ENCODE measurements around the gene LMO1.

LMO1 gene

GRCh38 chr11:8204596-8204995, 59.1 kb downstream of the LMO1 start:
- TF ChIP-seq EGR1 (IDR thresholded peaks at IDR 0.05) (no peak), NFIC (IDR thresholded peaks at IDR 0.05) (no peak), TEAD4 (IDR thresholded peaks at IDR 0.05) (no peak), TCF12 (IDR thresholded peaks at IDR 0.05; ENCODE audit: low read depth) (no peak), TAF1 (IDR thresholded peaks at IDR 0.05; ENCODE audit: low read depth) (no peak), CEBPB (IDR thresholded peaks at IDR 0.05) (no peak), EP300 (IDR thresholded peaks at IDR 0.05; ENCODE audit: borderline replicate concordance) (no peak)
- TF ChIP-seq, protein P1, sequence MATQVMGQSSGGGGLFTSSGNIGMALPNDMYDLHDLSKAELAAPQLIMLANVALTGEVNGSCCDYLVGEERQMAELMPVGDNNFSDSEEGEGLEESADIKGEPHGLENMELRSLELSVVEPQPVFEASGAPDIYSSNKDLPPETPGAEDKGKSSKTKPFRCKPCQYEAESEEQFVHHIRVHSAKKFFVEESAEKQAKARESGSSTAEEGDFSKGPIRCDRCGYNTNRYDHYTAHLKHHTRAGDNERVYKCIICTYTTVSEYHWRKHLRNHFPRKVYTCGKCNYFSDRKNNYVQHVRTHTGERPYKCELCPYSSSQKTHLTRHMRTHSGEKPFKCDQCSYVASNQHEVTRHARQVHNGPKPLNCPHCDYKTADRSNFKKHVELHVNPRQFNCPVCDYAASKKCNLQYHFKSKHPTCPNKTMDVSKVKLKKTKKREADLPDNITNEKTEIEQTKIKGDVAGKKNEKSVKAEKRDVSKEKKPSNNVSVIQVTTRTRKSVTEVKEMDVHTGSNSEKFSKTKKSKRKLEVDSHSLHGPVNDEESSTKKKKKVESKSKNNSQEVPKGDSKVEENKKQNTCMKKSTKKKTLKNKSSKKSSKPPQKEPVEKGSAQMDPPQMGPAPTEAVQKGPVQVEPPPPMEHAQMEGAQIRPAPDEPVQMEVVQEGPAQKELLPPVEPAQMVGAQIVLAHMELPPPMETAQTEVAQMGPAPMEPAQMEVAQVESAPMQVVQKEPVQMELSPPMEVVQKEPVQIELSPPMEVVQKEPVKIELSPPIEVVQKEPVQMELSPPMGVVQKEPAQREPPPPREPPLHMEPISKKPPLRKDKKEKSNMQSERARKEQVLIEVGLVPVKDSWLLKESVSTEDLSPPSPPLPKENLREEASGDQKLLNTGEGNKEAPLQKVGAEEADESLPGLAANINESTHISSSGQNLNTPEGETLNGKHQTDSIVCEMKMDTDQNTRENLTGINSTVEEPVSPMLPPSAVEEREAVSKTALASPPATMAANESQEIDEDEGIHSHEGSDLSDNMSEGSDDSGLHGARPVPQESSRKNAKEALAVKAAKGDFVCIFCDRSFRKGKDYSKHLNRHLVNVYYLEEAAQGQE (IDR thresholded peaks at IDR 0.05; ENCODE audit: low read depth) = no peak

- TF ChIP-seq, protein P1 (IDR thresholded peaks at IDR 0.05; ENCODE audit: low read depth) = no peak
- no peak for TF ChIP-seq FOXM1 (IDR thresholded peaks at IDR 0.05; ENCODE audit: borderline replicate concordance, low read depth)
Observed at GRCh38 chr11:8204025-8204424, 59.7 kb downstream of the LMO1 start.

DNA sequence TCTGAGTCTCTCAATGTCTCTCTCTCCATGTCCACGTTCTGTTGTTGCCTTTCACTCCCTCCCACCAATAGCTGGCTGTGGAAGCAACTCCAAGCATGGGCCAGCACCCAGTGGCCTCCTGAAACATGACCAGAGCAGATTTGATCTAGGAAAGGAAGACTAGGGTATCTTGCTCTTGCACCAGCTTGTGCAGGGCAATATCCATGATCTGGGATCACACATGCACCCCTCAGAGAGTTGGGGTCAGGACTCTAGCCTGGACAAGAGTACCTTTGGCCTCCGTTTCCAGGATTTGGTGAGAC, 60.3 kb downstream of the LMO1 start:
- no peak for TF ChIP-seq YY1 (IDR thresholded peaks at IDR 0.05; ENCODE audit: low read depth)
- no peak for TF ChIP-seq MAX (IDR thresholded peaks at IDR 0.05)
- TF ChIP-seq TEAD4 (IDR thresholded peaks at IDR 0.05) = no peak
- no peak for TF ChIP-seq CREB1 (IDR thresholded peaks at IDR 0.05; ENCODE audit: low read depth)

- no peak for TF ChIP-seq CREB1 (IDR thresholded peaks at IDR 0.05; ENCODE audit: low read depth)
- TF ChIP-seq FOXM1 (IDR thresholded peaks at IDR 0.05; ENCODE audit: borderline replicate concordance, low read depth) = no peak
- no peak for TF ChIP-seq NFIC (IDR thresholded peaks at IDR 0.05)
- TF ChIP-seq TAF1 (IDR thresholded peaks at IDR 0.05; ENCODE audit: low read depth) = no peak
- TF ChIP-seq YY1 (IDR thresholded peaks at IDR 0.05; ENCODE audit: low read depth) = no peak
- TF ChIP-seq MAX (IDR thresholded peaks at IDR 0.05) = no peak
- TF ChIP-seq, protein P1 (IDR thresholded peaks at IDR 0.05; ENCODE audit: low read depth) = no peak
- no peak for TF ChIP-seq TEAD4 (IDR thresholded peaks at IDR 0.05)
- TF ChIP-seq TCF12 (IDR thresholded peaks at IDR 0.05; ENCODE audit: low read depth) = no peak
- TF ChIP-seq EGR1 (IDR thresholded peaks at IDR 0.05) = no peak
- no peak for TF ChIP-seq CEBPB (IDR thresholded peaks at IDR 0.05)
- no peak for TF ChIP-seq USF1 (IDR thresholded peaks at IDR 0.05)
- TF ChIP-seq RAD21 (IDR thresholded peaks at IDR 0.05; ENCODE audit: low read depth) = no peak
- no peak for TF ChIP-seq EP300 (IDR thresholded peaks at IDR 0.05; ENCODE audit: borderline replicate concordance)
- TF ChIP-seq ZBTB7A (IDR thresholded peaks at IDR 0.05; ENCODE audit: low read depth) = no peak
Observed at GRCh38 chr11:8202516-8203413, 60.9 kb downstream of the LMO1 start.

- TF ChIP-seq, protein P1 (IDR thresholded peaks at IDR 0.05; ENCODE audit: low read depth) = no peak
- TF ChIP-seq EP300 (IDR thresholded peaks at IDR 0.05; ENCODE audit: borderline replicate concordance) (no peak), EGR1 (IDR thresholded peaks at IDR 0.05) (no peak), TAF1 (IDR thresholded peaks at IDR 0.05; ENCODE audit: low read depth) (no peak), TEAD4 (IDR thresholded peaks at IDR 0.05) (no peak), ZBTB7A (IDR thresholded peaks at IDR 0.05; ENCODE audit: low read depth) (no peak), YY1 (IDR thresholded peaks at IDR 0.05; ENCODE audit: low read depth) (no peak), RAD21 (IDR thresholded peaks at IDR 0.05; ENCODE audit: low read depth) (no peak), CEBPB (IDR thresholded peaks at IDR 0.05) (no peak), NFIC (IDR thresholded peaks at IDR 0.05) (no peak), FOXM1 (IDR thresholded peaks at IDR 0.05; ENCODE audit: borderline replicate concordance, low read depth) (no peak), USF1 (IDR thresholded peaks at IDR 0.05) (no peak), CREB1 (IDR thresholded peaks at IDR 0.05; ENCODE audit: low read depth) (no peak), MAX (IDR thresholded peaks at IDR 0.05) (no peak), TCF12 (IDR thresholded peaks at IDR 0.05; ENCODE audit: low read depth) (no peak)
Observed at GRCh38 chr11:8201644-8202365, 61.9 kb downstream of the LMO1 start.

Measured in Ishikawa (cell line).